Osteoblast (primary cell): Measurements from ENCODE around the gene ATP2B2. TPM values are rescaled to one million over a fixed set of nuclear protein-coding genes. Genes with fewer than 3 reads are reported as not detected.

ENCODE experiments used
- DNase-seq: peaks from one replicate; pipeline ENCODE4 v3.0.0; 2011; ENCODE audit warnings: low spot score, mixed read lengths; ENCODE audit not compliant: insufficient read length; ENCODE audit errors: missing footprints
- H2AFZ ChIP-seq: 2 replicates; pipeline ENCODE4 v1.6.0; 2011; ENCODE audit warnings: mild to moderate bottlenecking, low read length
- H3K27ac ChIP-seq: 2 replicates; pipeline ENCODE4 v1.5.1; 2011; ENCODE audit warnings: mild to moderate bottlenecking, low read depth, low read length, moderate library complexity
- H3K27me3 ChIP-seq: 2 replicates; pipeline ENCODE4 v1.6.0; 2012; ENCODE audit warnings: mild to moderate bottlenecking, control low read depth, inconsistent platforms, low read length, moderate library complexity; ENCODE audit not compliant: insufficient read depth
- H3K36me3 ChIP-seq: 2 replicates; pipeline ENCODE4 v1.5.1; 2011; ENCODE audit warnings: mild to moderate bottlenecking, low read length, control low read depth, moderate library complexity; ENCODE audit not compliant: insufficient read depth
- H3K4me1 ChIP-seq: 2 replicates; pipeline ENCODE4 v1.5.1; 2011; ENCODE audit warnings: mild to moderate bottlenecking, low read length, control low read depth, moderate library complexity; ENCODE audit not compliant: insufficient read depth
- H3K4me2 ChIP-seq: 2 replicates; pipeline ENCODE4 v1.6.0; 2011; ENCODE audit warnings: mild to moderate bottlenecking, low read length; ENCODE audit not compliant: insufficient read depth
- H3K4me3 ChIP-seq: fragments of 200-600 bp; sonication (generic); 3 replicates; pipeline ENCODE4 v1.5.1; 2012; ENCODE audit warnings: mild to moderate bottlenecking, low read length, inconsistent platforms; ENCODE audit not compliant: insufficient read depth
- H3K79me2 ChIP-seq: 2 replicates; pipeline ENCODE4 v1.6.0; 2012; ENCODE audit warnings: mild to moderate bottlenecking, low read length, control low read depth, inconsistent platforms; ENCODE audit not compliant: insufficient read depth
- H3K9me3 ChIP-seq: 2 replicates; pipeline ENCODE4 v1.5.1; 2011; ENCODE audit warnings: low read depth, low read length, control low read depth
- H4K20me1 ChIP-seq: 2 replicates; pipeline ENCODE4 v1.6.0; 2012; ENCODE audit warnings: mild to moderate bottlenecking, low read length, control low read depth; ENCODE audit not compliant: insufficient read depth
- total RNA-seq: library from RNA; depleted of rRNA; stranded (reverse); fragments of >200 nt; gene quantifications from 2 replicates; pipeline ENCODE4 v1.2.3, GENCODE V29; 2012
- TF ChIP-seq, protein P1 (sequence below): IDR thresholded peaks from 2 replicates; pipeline ENCODE4 v1.5.1; 2011; ENCODE audit warnings: mild to moderate bottlenecking, low read depth, low read length, moderate library complexity; ENCODE audit errors: extremely low read depth

ATP2B2 gene
- total RNA-seq, 1 donor = not detected

DNA sequence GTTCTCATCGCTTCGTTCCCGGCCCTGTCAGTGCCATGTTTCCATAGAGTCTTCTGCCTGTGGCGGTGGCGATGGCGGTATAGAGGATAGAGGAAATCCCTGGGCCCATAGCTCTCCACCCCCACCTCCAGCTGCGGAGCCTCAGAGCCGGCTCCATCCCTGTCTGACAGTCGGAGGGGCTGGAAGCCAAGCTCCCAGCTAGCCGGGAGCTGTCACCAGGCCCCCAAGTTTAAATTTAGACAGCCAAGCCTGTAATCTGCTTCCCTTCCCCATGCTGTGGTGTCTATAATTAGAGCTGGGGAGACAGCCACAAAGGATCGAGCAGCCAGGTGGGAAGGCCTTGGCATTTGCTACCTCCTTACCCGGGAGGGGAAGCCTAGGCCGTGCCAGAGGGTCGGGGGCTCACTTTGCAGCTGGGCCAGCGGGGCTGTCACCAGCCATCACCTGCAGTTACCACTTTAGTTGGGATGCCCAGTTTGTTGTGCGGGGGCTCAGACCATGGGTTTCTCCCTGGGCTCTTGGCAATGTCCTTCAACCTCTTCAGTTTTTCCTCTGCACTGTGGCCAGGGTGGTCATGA, 128.1 kb downstream of the ATP2B2 start:
- no peaks in the 10 kb centered on the region for H3K36me3 ChIP-seq
- no peaks in the 10 kb centered on the region for H3K9me3 ChIP-seq
- H3K79me2 ChIP-seq = no peaks in the 10 kb centered on the region
- no peak overlapping the region for H2AFZ ChIP-seq
- peaks cover 10% of the 10 kb centered on the region for H3K4me1 ChIP-seq
- DNase-seq = no peak
- no peak overlapping the region for H3K27ac ChIP-seq
- H3K27me3 ChIP-seq = no peaks in the 10 kb centered on the region
- no peak overlapping the region for H3K4me3 ChIP-seq
- H4K20me1 ChIP-seq = no peaks in the 10 kb centered on the region
- TF ChIP-seq, protein P1, sequence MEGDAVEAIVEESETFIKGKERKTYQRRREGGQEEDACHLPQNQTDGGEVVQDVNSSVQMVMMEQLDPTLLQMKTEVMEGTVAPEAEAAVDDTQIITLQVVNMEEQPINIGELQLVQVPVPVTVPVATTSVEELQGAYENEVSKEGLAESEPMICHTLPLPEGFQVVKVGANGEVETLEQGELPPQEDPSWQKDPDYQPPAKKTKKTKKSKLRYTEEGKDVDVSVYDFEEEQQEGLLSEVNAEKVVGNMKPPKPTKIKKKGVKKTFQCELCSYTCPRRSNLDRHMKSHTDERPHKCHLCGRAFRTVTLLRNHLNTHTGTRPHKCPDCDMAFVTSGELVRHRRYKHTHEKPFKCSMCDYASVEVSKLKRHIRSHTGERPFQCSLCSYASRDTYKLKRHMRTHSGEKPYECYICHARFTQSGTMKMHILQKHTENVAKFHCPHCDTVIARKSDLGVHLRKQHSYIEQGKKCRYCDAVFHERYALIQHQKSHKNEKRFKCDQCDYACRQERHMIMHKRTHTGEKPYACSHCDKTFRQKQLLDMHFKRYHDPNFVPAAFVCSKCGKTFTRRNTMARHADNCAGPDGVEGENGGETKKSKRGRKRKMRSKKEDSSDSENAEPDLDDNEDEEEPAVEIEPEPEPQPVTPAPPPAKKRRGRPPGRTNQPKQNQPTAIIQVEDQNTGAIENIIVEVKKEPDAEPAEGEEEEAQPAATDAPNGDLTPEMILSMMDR = no peak
- H3K4me2 ChIP-seq = no peak overlapping the region

- Histone ChIP-seq H4K20me1 (no peaks in the 10 kb centered on the region), H3K9me3 (peaks cover under 1% of the 10 kb centered on the region), H3K4me2 (no peak overlapping the region), H3K4me1 (peaks cover 10% of the 10 kb centered on the region), H3K36me3 (no peaks in the 10 kb centered on the region), H3K27ac (no peak overlapping the region), H2AFZ (no peak overlapping the region), H3K4me3 (no peak overlapping the region), H3K27me3 (no peaks in the 10 kb centered on the region), H3K79me2 (no peaks in the 10 kb centered on the region)
- TF ChIP-seq, protein P1 = no peak
- DNase-seq = no peak
These were observed 129.0 kb downstream of the ATP2B2 start for GRCh38 chr3:10376353-10376752.

DNA sequence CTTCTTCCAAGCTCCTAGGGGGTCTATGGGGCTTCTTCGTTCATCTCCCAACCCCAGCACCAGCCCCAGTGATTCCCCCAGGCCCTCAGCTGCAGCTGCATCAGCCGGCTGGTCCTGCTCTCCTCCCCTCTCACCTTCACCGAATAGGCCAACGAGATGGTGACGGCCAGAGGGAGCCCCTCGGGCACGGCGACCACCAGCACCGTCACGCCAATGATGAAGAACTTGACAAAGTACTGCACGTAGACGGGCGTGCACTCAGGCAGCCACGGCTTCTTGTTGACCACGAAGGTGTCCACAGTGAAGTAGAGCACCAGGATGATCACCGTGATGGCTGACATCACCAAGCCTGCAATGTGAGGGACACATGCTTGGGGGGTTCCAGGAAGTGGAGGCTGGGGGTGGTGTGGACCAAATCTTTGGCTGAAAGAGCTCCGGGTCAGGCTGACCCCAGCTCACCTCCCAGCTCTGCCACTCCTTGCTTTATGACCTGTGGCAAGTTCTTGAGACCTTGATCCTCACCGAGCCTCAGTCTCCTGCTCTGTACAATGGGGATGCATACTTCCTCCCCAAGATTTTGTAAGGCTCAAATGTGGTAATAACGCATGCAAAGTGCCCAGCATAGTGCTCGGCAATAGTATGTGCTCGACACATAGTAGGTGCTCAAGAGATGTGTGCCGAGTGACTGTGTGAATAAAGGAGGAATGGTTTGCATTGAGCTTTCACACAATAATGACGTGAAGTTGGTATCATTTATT, 129.9 kb downstream of the ATP2B2 start:
- DNase-seq = no peak
- Histone ChIP-seq H3K27ac (no peak overlapping the region), H3K4me1 (peaks cover 12% of the 10 kb centered on the region), H3K27me3 (no peaks in the 10 kb centered on the region), H4K20me1 (no peaks in the 10 kb centered on the region), H3K79me2 (no peaks in the 10 kb centered on the region), H3K4me2 (no peak overlapping the region), H3K36me3 (no peaks in the 10 kb centered on the region), H2AFZ (no peak overlapping the region), H3K4me3 (no peak overlapping the region), H3K9me3 (peaks cover 4% of the 10 kb centered on the region)
- TF ChIP-seq, protein P1 = no peak

DNA sequence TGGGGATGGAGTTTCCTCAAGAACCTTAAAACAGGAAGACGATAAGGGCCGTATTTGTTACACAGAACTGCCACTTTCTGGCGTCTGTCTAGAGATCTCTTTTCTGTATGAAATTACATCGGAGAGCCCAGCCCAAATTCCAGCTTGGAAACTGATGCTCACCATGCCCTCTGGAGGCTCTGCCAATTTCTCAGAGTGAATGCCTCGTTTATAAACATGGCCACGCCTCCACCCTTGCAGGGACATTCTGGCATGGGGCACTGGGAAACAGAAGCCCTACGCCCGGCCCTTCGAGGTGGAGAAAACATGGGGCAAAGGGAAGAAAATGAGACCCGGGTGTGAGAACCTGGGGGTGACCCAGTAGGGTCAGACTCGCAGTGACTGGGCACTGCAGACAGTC, 131.1 kb downstream of the ATP2B2 start:
- Histone ChIP-seq H3K27ac (no peak overlapping the region), H3K4me3 (no peak overlapping the region), H3K27me3 (no peaks in the 10 kb centered on the region), H2AFZ (peak overlapping the region; percentile 71), H3K9me3 (peaks cover 4% of the 10 kb centered on the region), H3K36me3 (no peaks in the 10 kb centered on the region), H4K20me1 (no peaks in the 10 kb centered on the region), H3K4me2 (no peak overlapping the region), H3K79me2 (no peaks in the 10 kb centered on the region), H3K4me1 (peaks cover 19% of the 10 kb centered on the region)
- TF ChIP-seq, protein P1 = peak; percentile 5
- no peak for DNase-seq
